Panc1 (cell line): ENCODE data around the gene ARL5C. TPM values are rescaled to one million over a fixed set of nuclear protein-coding genes. Genes with fewer than 3 reads are reported as not detected.
"Not testable (repeated sequence)": the region's sequence is repeated elsewhere in the genome, so short reads cannot be mapped to it uniquely, and the experiment has no call there.

Experiments
- ATAC-seq: fragments of 200-7000 bp; cut with Tn5 transposase; 2 replicates; pipeline ENCODE4 v1.9.1; 2020; ENCODE audit warnings: mild to moderate bottlenecking, moderate library complexity
- BruUV-seq: library from RNA; stranded (reverse); fragments of 400-500 nt; replicated peaks from 2 replicates; lab custom pipeline; 2021; lab: Mats Ljungman, UMichigan
- CTCF ChIA-PET: fragments of 300-600 bp; sonication (Branson Sonifier 250); formaldehyde crosslinking; loops from one replicate; lab custom pipeline; 2022; ENCODE audit warnings: antibody characterized with exemption; lab: Charles Lee
- POLR2A ChIA-PET: fragments of 300-600 bp; sonication (Branson Sonifier 250); formaldehyde crosslinking; loops from one replicate; lab custom pipeline; 2022; ENCODE audit warnings: antibody characterized with exemption; lab: Charles Lee
- DNase-seq: peaks from one replicate; pipeline ENCODE4 v3.0.0-alpha.2; 2010; ENCODE audit warnings: low read depth, low spot score
- H3K27ac ChIP-seq: 2 replicates; pipeline ENCODE4 v1.5.1; 2011; ENCODE audit warnings: mild to moderate bottlenecking, low read length, inconsistent platforms
- H3K27me3 ChIP-seq: fragments of 200-500 bp; sonication (Bioruptor generic); 2 replicates; pipeline ENCODE4 v1.6.0; 2014; ENCODE audit warnings: low read length, inconsistent platforms; ENCODE audit not compliant: control insufficient read depth, insufficient read depth
- H3K36me3 ChIP-seq: fragments of 200-500 bp; sonication (Bioruptor generic); 2 replicates; pipeline ENCODE4 v1.5.1; 2014; ENCODE audit warnings: inconsistent platforms, mild to moderate bottlenecking, low read length, moderate library complexity; ENCODE audit not compliant: control insufficient read depth, insufficient read depth
- H3K4me1 ChIP-seq: 2 replicates; pipeline ENCODE4 v1.5.1; 2011; ENCODE audit warnings: inconsistent platforms, mild to moderate bottlenecking, low read length, moderate library complexity; ENCODE audit not compliant: control insufficient read depth, insufficient read depth
- H3K4me3 ChIP-seq, 2 experiments: 2 replicates each; pipeline ENCODE4 v1.5.1; 2011 to 2012; ENCODE audit warnings: low read depth in 2 of 2, low read length in 2 of 2, mild to moderate bottlenecking in 2 of 2, inconsistent platforms in 1 of 2, moderate library complexity in 1 of 2
- H3K9me3 ChIP-seq: fragments of 200-500 bp; sonication (Bioruptor generic); 2 replicates; pipeline ENCODE4 v1.5.1; 2014; ENCODE audit warnings: low read depth, mild to moderate bottlenecking, inconsistent platforms, low read length, moderate library complexity; ENCODE audit not compliant: control insufficient read depth, insufficient read depth
- CTCF ChIP-seq: fragments of 450-650 bp; IDR thresholded peaks from 2 replicates; pipeline ENCODE4 v1.5.1; 2017; ENCODE audit warnings: mild to moderate bottlenecking
- POLR2AphosphoS5 ChIP-seq: IDR thresholded peaks from 2 replicates; pipeline ENCODE4 v1.6.1; 2012; ENCODE audit warnings: mild to moderate bottlenecking, low read depth, low read length, moderate library complexity
- REST ChIP-seq, 2 experiments: IDR thresholded peaks; 2 replicates each; pipeline ENCODE4 v1.6.1; 2011 to 2012; ENCODE audit warnings: low read depth in 2 of 2, control low read depth in 1 of 2, low read length in 1 of 2, mild to moderate bottlenecking in 1 of 2, moderate library complexity in 1 of 2; ENCODE audit not compliant: insufficient read depth in 1 of 2
- SIN3A ChIP-seq: IDR thresholded peaks from 2 replicates; pipeline ENCODE4 v1.6.1; 2012; ENCODE audit warnings: low read depth, mild to moderate bottlenecking, low read length, moderate library complexity, borderline replicate concordance; ENCODE audit not compliant: insufficient read depth
- TCF7L2 ChIP-seq: IDR thresholded peaks from 2 replicates; pipeline ENCODE4 v1.6.1; 2011; ENCODE audit warnings: mild to moderate bottlenecking, low read depth, low read length, inconsistent platforms
- in situ Hi-C: cut with HindIII; loops from 2 replicates; pipeline ENCODE4 v1.10.0; 2016; ENCODE audit warnings: low sequenced_read_pairs, low pct_unique_long_range_greater_than_20kb
- intact Hi-C: fragments of 100-400 bp; cut with micrococcal nuclease; formaldehyde crosslinking; loops from one replicate; pipeline ENCODE4 v1.10.0; 2022; ENCODE audit not compliant: unreplicated experiment
- total RNA-seq: library from RNA; stranded (reverse); gene quantifications from one replicate; pipeline ENCODE4 v1.2.1, GENCODE V29; 2021; ENCODE audit not compliant: unreplicated experiment

ARL5C gene
- total RNA-seq, 1 experiment from 2014 or later = not detected

- Histone ChIP-seq H3K4me3 (no peak overlapping the region), H3K9me3 (no peaks in the 10 kb centered on the region), H3K36me3 (no peaks in the 10 kb centered on the region), H3K27me3 (no peaks in the 10 kb centered on the region), H3K27ac (no peak overlapping the region), H3K4me1 (no peaks in the 10 kb centered on the region)
- in situ Hi-C loops (no loop called here), intact Hi-C loops (no loop called here)
- ChIA-PET POLR2A (no interaction called here), CTCF (no interaction called here)
- DNase-seq (no peak), ATAC-seq (no peak)
- no TSS peak for BruUV-seq
- TF ChIP-seq CTCF = no peak
- TF ChIP-seq POLR2AphosphoS5 = no peak
- TF ChIP-seq SIN3A = no peak
- TF ChIP-seq TCF7L2 = no peak
- no peak for TF ChIP-seq REST (IDR thresholded peaks at IDR 0.05; ENCODE audit: insufficient read depth in 1 of 2, low read depth in 2 of 2, low read length in 1 of 2)
Measured at GRCh38 chr17:39123627-39124026, 42.3 kb downstream of the ARL5C start.

- H3K4me3 ChIP-seq = no peak overlapping the region
- ATAC-seq = no peak
- POLR2A ChIA-PET = no interaction called here
- TF ChIP-seq SIN3A (no peak), POLR2AphosphoS5 (no peak), TCF7L2 (no peak), CTCF (no peak), REST (IDR thresholded peaks at IDR 0.05; ENCODE audit: insufficient read depth in 1 of 2, low read depth in 2 of 2, low read length in 1 of 2) (no peak)
- BruUV-seq = no TSS peak
- no peaks in the 10 kb centered on the region for H3K9me3 ChIP-seq
- intact Hi-C loops = no loop called here
- no peak overlapping the region for H3K27ac ChIP-seq
- no peaks in the 10 kb centered on the region for H3K4me1 ChIP-seq
- in situ Hi-C loops = no loop called here
- H3K36me3 ChIP-seq = no peaks in the 10 kb centered on the region
- CTCF ChIA-PET = interaction anchor here (0.6 kb wide), 1 partner anchor 28 kb away, joined by 4 read pairs; the partner anchor contains the start of gene PLXDC1
- H3K27me3 ChIP-seq = no peaks in the 10 kb centered on the region
- DNase-seq = no peak
Measured at GRCh38 chr17:39122991-39123390, 43.0 kb downstream of the ARL5C start.

DNA sequence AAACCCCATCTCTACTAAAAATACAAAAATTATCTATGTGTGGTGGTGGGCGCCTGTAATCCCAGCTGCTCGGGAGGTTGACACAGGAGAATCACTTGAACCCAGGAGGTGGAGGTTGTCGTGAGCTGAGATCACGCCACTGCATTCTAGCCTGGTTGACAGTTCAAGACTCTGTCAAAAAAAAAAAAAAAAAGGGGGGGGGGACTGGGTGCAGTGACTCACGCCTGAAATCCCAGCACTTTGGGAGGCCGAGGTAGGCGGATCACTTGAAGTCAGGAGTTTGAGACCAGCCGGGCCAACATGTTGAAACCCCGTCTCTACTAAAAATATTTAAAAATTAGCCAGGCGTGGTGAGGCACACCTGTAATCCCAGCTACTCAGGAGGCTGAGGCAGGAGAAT, 44.0 kb downstream of the ARL5C start:
- H3K4me1 ChIP-seq, H3K27me3 ChIP-seq, H3K27ac ChIP-seq, intact Hi-C loops, H3K36me3 ChIP-seq, in situ Hi-C loops, BruUV-seq, H3K4me3 ChIP-seq, POLR2A ChIA-PET, DNase-seq, H3K9me3 ChIP-seq, ATAC-seq, CTCF ChIA-PET: not testable (repeated sequence)
